Caki2 (cell line): ENCODE measurements around the gene UBE2S. TPM values are rescaled to one million over a fixed set of nuclear protein-coding genes. Genes with fewer than 3 reads are reported as not detected.
A peak's percentile ranks its signal among the peaks of the same experiment; 100 is the strongest.

Experiments used
- DNase-seq: peaks from one replicate; pipeline ENCODE4 v3.0.0-alpha.2; 2015; ENCODE audit warnings: low read depth
- in situ Hi-C: cut with HindIII; loops from 2 replicates; pipeline ENCODE4 v1.10.0; 2016; ENCODE audit warnings: low sequenced_read_pairs, low pct_unique_long_range_greater_than_20kb, mixed read lengths
- total RNA-seq: library from RNA; depleted of rRNA; stranded (reverse); fragments of >200 nt; shearing (Covaris generic); gene quantifications from 2 replicates; pipeline ENCODE4 v1.2.3, GENCODE V29; 2014; ENCODE audit warnings: low replicate concordance

The UBE2S gene
- total RNA-seq, 1 experiment from 2014 or later: 231 TPM

DNA sequence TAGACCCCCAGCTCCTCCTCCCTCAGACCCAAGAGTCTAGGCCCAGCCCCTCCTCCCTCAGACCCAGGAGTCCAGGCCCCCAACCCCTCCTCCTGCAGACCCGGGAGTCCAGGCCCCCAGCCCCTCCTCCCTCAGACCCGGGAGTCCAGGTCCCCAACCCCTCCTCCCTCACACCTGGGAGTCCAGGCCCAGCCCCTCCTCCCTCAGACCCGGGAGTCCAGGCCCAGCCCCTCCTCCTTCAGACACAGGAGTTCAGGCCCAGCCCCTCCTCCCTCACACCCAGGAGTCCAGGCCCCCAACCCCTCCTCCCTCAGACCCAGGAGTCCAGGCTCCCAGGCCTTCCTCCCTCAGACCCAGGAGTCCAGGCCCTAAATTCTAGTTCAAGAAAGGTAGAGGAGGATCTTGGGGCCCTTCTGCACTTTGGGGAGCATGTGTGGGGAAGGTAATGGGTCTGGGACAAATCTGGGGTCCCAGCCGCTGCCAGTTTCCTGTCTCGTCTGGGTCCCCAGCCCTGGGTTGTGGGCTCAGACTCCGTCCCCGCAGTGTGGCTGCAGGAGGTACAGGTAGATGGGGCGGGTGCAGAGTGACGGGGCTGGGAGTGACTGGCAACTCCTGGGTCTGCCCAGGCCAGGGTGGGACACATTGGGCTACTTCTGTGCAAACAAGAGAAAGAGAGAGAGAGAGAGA is 34.1 kb downstream of the UBE2S start:
- no peak for DNase-seq
- in situ Hi-C loops: no loop called here

DNA sequence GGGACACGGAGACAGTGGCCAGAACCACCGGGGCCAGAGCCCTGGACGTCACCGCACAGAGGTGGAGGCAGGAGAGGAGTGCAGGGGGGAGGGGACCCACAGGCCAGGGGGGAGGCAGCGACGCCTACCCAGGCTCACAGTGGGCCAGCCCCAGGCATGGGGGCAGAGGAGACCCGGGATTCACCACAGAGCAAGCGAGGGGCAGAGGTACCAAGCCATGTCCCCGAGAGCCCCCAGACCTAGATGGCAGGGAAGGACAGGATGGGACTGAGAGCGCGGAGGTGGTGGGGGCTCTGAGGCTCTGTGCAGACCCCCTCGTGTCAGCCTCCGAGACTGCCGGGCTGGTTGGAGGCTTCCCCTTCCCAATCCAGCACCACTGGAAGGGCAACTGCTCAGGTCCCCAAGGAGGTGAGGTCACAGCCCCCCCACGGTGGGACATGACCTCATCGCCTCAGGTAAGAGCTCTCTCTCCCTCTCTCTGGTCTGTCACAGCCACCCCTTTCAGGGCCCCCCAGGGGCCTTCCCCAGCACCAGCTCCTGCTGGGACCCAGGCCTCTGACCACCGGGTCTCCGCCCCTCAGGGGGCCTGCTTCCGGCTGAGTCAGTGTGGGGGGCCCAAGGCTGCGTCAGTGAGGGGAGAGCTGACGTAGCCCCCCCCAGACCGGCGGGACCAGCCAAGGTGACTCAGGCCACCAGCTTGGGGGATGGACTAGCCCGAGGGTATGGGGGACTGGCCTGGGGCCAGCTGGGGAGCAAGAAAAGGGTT is 35.1 kb downstream of the UBE2S start:
- DNase-seq: no peak
- in situ Hi-C loops: no loop called here

DNA sequence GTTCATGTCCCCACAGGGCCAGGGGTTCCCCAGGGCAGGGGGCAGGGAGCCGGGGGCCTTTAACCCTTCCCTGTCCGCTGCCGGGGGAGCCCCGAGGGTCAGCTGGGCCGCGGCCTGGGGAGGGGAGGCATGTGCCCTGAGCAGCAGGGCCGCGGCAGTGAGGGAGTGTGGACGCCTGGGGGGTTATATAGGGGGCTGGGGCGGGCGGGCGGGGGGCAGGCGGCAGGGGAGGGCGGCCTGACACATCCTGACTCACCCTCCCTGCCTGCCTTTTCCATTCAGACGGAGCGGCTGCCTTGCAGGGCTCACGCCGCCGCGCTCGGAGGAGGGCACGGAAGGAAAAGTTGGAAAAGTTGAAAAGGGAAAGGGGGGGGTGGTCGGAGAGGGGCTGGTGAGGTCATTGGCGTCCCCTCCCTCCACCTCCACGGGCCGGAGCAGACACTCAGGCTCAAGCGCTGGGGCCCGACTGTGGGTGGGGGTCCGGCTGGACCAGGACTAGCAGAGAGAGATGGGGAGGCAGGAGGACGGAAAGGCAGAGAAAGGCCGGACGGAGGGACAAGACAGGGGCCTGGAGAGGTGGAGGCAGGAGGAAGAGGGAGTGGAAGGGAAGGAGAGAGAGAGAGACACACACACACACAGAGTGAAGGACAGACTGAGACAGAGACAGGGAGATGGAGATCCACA is 37.1 kb downstream of the UBE2S start, which contains the start of gene IL11:
Gene IL11, minus strand, starts transcription at position 159 of the 684 bp plus-strand sequence. Its CDS starts 153 bp downstream, at position 6.
- in situ Hi-C loops: no loop called here
- DNase-seq: no peak

DNA sequence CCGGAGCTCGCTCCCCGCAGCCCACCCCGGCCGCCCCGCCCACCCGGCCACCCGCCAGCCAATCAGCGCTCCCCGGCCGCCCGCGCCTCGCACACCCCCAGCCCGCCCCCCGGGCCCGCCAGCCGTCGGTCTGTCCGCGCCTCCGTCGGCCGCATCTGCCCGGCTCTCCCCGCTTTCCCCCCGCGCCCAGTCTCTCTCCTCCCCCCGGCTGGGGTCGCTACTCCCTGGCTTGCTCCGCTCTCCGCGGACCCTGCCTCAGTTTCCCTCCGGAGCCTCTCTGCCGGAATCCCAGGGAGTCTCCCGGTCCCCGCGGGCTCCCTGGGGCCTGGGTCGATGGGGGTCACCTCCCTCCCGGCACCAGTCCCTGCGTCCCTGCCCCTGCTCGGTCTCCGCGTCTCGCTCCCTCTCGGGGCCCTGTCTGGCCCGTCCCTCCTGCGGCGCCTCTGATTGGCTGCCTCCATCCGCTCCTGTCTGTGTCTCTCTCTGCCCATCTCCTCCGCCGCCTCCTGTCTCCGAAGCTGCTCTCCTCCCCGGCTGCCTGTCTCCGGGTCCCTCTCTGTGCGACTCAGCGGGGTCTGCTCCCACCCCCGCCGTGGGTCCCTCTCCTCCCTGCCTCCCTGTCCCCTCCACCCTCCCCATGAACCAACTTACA is 37.8 kb downstream of the UBE2S start:
- in situ Hi-C loops: no loop called here
- DNase-seq: peak; percentile 50

DNA sequence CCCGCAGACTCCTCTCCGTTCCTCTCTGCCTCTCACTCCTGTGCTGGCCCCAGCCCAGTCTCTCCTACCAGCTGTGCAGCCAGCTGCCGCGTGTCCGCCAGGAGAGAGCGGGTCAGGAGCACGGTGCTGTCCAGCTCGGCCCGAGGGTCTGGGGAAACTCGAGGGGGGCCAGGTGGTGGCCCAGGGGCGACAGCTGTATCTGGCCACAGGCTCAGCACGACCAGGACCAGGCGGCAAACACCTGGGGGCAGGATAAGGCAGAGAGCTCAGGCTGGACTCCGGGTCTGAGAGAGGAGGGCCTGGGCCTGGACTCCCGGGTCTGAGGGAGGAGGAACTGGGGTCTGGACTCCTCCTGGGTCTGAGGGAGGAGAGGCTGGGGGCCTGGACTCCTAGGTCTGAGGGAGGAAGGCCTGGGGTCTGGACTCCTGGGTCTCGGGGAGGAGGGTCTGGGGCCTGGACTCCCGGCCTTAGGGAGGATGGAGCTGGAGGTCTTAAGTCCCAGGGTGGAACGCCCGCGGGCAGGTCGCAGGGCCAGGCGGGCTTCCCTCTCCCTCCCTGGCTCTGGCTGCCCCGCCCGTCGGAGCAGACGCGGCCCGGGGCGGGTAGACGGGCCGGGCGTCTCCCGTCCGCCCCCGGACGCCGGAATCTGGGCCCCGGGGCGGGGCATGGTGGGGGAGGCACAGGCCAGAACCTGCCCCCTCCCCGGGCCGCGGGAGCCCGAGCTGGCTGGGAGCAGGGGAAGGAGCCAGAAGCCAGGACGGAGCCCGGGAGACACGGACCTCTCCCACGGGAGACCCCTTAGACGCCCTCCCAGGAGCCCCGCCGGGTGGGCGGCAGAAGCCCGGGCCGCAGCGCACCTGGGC is 38.7 kb downstream of the UBE2S start:
- in situ Hi-C loops: no loop called here

DNA sequence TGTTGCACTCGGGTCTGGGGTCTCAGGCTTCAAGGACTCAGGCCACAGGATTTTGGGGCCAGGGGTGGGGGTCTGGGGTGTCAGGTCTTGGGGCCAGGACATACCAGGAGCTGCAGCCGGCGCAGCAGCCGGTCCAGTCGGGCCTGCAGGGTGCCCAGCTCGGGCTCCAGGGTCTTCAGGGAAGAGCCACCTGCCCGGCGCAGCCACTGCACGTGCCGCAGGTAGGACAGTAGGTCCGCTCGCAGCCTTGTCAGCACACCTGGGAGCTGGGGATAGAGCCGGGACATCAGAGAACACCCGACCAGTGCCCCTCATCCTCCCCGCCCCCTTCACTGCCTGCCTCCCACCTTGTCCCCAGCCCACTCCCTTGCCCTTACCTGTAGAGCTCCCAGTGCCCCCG is 39.5 kb downstream of the UBE2S start:
- DNase-seq: no peak
- in situ Hi-C loops: no loop called here

More for the DNA sequence above, 38.7 kb downstream of the UBE2S start:
- no peak for DNase-seq

DNA sequence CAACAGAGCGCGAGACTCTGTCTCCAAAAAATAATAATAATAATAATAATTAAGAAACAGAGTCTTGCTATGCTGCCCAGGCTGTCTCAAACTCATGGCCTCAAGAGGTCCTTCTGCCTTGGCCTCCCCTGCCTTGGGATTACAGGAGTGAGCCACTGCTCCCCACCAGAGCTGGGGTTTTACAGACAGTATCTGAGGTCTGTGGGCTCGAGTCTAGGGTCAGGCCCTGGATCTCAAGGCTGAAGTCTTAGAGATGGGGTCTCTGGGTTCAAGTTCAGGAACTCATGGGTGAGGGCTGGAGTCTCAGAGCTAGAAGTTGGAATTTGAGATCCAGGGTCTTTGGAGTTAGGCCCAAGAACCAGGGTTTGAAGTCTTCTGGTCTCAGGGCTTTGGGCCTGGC is 40.8 kb downstream of the UBE2S start:
- DNase-seq: no peak
- in situ Hi-C loops: no loop called here

DNA sequence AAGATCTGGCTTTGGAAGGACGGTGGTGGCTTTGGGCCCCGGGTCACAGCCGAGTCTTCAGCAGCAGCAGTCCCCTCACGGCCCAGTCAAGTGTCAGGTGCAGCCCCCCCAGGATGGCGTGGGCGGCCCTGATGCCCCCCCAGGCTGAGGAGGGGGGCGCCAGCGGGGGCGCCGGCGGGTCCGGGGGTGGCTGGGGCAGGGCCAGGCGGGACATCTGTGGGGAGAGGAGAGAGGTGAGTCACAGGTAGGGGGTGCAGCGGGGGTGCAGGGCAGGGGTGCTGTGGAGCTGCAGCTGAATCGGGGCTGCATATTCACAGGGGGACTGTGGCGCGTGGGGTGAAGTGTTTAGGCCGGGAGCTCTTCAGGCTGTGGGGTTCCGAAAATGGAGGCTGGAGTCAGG is 41.6 kb downstream of the UBE2S start:
- in situ Hi-C loops: no loop called here
- DNase-seq: no peak

DNA sequence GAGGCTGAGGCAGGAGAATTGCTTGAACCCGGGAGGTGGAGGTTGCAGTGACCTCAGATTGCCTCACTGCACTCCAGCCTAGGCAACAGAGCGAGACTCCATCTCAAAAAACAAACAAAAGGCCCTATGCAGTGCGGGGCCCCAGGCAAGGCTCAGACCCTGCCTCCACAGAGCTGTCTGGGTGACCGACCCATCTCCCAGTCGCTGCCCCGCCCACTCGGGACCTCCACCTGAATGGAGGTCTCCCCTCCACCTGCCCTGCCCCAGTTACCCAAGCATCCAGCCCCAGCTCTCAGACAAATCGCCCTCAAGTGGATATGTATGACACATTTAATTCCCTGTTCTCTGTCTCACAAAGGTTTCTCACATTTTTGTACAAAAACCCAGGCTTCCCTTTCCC is 42.3 kb downstream of the UBE2S start:
- no peak for DNase-seq
- in situ Hi-C loops: no loop called here

DNA sequence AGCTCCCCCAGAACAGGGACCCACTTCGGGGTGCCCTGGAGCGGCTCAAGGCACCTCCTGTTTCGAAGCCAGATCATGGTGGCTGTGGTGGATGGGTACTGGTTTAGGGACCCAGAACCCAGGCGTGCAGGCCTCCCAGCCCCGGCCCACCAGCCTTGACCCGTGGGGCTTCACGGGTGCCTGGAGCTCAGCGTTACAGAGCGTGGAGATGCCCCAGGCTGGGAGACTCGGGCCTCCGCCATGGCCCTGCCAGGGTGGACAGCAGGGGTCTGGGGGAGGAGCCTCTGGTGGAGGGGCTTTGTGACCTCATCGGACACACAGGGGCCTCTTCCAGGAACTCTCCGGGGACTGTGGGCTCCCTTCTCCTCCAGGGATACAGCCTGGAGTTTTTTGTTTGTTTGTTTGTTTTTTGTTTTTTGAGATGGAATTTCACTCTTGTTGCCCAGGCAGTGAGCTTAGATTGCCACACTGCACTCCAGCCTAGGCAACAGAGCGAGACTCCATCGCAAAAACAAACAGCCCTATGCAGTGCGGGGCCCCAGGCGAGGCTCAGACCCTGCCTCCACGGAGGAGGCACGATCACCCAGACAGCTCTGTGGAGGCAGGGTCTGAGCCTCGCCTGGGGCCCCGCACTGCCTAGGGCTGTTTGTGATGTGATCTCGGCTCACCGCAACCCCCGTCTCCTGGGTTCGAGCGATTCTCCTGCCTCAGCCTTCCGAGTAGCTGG is 44.4 kb downstream of the UBE2S start, which contains the start of gene GARIN5B:
Gene GARIN5B, minus strand, starts transcription at position 271 of the 727 bp plus-strand sequence. Its CDS starts 194 bp downstream, at position 77.
- no peak for DNase-seq
- in situ Hi-C loops: no loop called here

DNA sequence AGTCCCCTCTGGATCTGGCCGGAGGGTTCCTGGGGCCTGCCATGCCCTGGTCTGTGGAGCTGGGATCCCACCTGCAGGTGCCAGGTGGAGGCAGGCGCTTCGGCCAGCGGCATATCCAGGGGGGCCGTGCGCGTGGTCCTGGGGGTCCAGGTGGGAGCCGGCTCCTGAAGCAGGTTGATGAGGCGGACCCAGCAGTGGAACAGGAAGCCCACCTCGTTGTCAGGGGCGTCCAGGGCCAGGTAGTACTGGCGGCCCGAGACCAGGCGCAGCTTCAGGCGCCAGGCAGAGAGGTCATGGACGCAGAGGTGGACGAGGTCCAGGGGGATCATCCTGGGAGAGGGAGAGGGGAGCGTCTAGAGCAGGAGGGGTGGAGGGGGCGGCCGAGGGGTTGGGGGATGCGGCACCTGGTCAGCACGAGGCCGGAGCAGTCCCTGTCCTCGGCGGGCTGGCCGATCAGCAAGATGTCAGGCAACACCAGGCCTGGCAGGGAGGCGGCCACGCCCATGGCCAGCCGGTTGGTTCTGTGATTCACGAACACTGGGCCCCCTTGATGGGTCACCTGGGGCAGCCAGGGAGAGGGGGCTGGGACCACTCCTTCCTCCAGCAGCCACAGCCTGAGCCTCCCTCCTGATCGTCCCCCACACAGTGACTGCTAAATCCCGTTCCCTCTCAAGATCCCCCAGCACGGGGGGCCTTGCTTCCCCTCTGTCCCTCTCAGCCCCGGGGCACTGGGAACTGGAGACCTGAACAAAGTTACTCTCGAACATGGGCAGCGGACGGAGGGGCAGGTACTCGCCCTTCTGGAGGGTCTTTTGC is 45.2 kb downstream of the UBE2S start:
- in situ Hi-C loops: no loop called here

DNA sequence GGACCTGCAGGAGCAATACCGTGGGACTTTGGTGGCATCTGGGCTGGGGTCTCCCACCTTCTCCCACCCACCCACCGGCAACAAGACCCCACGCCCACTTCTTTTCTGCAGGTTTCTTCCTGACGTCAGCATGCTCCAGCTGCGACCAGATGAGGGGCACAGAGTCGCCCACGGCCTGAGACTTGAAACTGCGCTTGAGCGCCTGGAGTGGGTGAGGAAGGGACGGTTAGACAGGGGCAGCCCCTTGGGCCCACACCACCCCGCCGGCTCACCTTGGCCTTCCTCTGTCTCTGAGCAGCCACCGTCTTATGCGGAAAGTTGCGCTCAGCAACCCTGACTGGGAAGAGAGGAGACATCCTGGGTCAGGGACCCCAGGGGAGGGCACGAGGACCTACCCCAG is 46.7 kb downstream of the UBE2S start:
- in situ Hi-C loops: no loop called here
- no peak for DNase-seq

More for the DNA sequence above, 45.2 kb downstream of the UBE2S start:
- no peak for DNase-seq

DNA sequence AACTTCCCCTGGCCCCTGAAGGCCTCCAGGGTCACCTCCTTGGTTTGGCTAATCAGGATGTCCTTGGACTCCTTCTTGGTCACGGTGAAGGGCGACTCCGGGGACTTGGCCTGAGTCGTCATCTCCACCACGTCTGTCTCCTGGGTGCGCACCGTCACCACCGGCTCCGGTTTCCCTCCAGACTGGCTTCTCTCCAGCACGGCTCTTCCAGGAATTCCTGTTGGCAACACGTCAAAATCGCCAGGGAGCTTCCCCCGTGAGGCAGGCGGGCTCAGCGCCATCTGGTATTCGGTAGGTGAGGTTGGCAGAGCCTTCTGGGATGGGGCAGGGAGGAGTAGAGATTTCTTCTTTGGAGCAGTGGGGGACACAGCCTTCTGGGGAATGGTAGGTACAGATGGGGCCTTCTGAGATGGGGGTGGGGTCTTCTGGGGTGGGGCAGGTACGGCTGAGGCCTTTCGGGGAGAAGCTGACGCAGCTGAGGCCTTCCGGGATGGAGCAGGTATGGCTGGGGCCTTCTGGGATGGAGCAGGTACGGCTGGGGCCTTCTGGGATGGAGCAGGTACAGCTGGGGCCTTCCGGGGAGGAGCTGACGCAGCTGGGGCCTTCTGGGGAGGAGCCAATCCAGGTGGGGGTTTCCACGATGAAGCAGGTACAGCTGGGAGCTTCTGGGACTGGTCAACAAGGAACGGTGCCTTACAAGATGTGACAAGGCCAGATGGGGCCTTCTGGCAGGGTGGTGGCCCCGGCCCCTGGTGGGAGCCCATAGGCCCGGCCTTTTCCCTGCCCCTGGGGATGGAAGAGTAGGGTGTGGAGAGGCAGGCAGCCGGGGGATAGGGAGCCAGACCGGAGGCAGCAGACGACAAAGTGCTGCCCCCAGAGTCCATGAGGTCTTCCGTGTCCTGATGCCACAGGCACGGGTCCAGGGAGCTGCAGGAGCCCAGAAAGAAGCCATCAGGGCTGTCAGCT is 48.4 kb downstream of the UBE2S start:
- DNase-seq: no peak
- in situ Hi-C loops: no loop called here

DNA sequence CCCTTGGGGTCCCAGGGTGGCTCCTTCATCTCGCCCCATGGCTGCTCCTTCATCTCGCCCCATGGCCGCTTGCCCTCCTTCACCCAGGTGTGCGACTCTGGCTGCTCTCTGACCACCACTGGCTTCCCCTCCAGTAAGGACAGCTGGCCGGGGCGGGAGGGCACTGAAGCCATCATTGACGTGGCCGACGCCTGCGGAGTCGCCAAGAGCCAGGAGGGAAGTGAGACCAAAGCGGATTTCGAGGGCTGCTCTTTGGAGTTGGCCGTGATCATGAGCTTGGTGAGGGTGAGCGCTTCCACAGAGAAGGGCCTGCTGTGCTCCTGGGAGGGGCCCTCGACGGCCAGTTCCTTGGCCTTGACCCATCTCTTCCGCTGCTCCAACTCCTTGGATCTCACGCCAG is 49.1 kb downstream of the UBE2S start:
- in situ Hi-C loops: no loop called here

DNA sequence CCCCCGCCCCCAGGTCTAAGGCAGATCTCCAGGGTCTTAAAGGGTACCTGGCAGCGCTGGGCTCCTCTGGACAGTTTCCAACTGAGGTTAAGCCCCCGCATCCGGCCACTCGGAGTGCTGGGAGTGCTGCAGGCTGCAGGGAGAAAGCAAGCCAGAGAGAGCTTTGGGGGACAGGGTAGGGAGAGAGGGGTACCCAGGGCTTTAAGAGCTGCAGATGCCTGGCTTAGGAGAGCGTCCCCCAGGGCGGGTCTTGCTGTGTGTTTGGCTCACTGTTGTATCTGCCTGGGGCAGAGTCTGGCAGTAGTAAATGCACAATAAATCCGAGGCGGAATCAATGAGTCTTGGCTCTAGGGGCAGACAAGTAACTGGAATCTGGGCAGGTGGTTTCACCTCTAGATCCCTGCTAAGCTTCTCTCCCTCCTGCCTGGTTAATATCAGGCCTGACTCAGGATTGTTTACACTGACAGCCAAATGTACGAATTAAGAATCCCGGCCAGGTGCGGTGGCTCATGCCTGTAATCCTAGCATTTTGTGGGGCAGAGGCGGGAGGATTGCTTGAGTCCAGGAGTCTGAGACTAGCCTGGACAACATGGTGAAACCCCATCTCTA is 52.3 kb downstream of the UBE2S start:
- DNase-seq: no peak
- in situ Hi-C loops: no loop called here

More for the DNA sequence above, 49.1 kb downstream of the UBE2S start:
- DNase-seq: no peak
